Measurements from ENCODE around the gene TMOD1.

DNA sequence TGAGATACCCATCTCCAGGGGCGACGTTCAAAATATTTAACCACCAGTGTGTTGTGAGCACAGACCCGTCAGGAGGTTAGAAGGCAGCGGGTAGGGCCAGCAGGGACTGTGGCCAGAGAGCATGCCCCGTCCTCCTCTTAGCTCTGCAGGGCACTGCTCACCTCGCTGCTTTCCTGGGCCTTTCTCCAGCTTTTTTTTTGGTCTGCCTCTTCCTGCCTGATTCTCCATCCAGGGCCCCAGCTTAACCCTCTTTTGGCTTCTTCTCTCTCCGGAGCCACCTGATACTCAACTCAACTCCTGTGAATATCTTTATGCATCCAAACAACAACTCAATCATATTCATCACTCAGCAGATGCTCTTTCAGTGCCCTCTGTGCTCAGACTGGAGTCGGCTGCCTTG, 44.0 kb downstream of the TMOD1 start:
- no peak for TF ChIP-seq KLF1 (tag; IDR thresholded peaks at IDR 0.05)
- TF ChIP-seq KDM1A (IDR thresholded peaks at IDR 0.05), result no peak
- no peak for TF ChIP-seq CBX5 (IDR thresholded peaks at IDR 0.05; ENCODE audit: borderline replicate concordance, low read depth)
- no peak for TF ChIP-seq NCOA6 (IDR thresholded peaks at IDR 0.05)
- no peak for TF ChIP-seq L3MBTL2 (IDR thresholded peaks at IDR 0.05)
- no peak for TF ChIP-seq GATA2 (CRISPR knock-in tag; IDR thresholded peaks at IDR 0.05)
- TF ChIP-seq CREM (IDR thresholded peaks at IDR 0.05; ENCODE audit: low read depth), result no peak
- TF ChIP-seq ZBTB7A (IDR thresholded peaks at IDR 0.05; ENCODE audit: borderline replicate concordance, control insufficient read depth, low read depth, low read length), result no peak
- TF ChIP-seq, protein P1, sequence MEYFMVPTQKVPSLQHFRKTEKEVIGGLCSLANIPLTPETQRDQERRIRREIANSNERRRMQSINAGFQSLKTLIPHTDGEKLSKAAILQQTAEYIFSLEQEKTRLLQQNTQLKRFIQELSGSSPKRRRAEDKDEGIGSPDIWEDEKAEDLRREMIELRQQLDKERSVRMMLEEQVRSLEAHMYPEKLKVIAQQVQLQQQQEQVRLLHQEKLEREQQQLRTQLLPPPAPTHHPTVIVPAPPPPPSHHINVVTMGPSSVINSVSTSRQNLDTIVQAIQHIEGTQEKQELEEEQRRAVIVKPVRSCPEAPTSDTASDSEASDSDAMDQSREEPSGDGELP (CRISPR knock-in tag; IDR thresholded peaks at IDR 0.05; ENCODE audit: borderline replicate concordance), result no peak
- no peak for TF ChIP-seq TCF7L2 (IDR thresholded peaks at IDR 0.05; ENCODE audit: low read depth, low read length)

Measured in K562 (cell line).